Neural cell (in vitro differentiated cells): ENCODE measurements around the gene MOSPD2. TPM values are rescaled to one million over a fixed set of nuclear protein-coding genes. Genes with fewer than 3 reads are reported as not detected.

Experiments used
- H2AFZ ChIP-seq: fragments of 200-600, 300-800 bp; sonication (generic), shearing (Covaris generic); 2 replicates; pipeline ENCODE4 v1.6.0; 2014; ENCODE audit warnings: low read depth, mild to moderate bottlenecking, antibody characterized with exemption, low read length, moderate library complexity
- H3F3A ChIP-seq: fragments of 200-600 bp; shearing (Covaris generic); 2 replicates; pipeline ENCODE4 v1.6.1; 2016; ENCODE audit warnings: mild to moderate bottlenecking, moderate library complexity, mixed read lengths, antibody characterized with exemption, low read length; ENCODE audit not compliant: insufficient read depth, poor library complexity, severe bottlenecking
- H3K27ac ChIP-seq: fragments of 200-600, 300-800 bp; sonication (generic), shearing (Covaris generic); 2 replicates; pipeline ENCODE4 v1.5.1; 2014; ENCODE audit warnings: mild to moderate bottlenecking, low read length, moderate library complexity
- H3K27me3 ChIP-seq: fragments of 300-800, 200-600 bp; sonication (generic), shearing (Covaris generic); 2 replicates; pipeline ENCODE4 v1.6.0; 2014; ENCODE audit warnings: mild to moderate bottlenecking, low read depth, low read length, moderate library complexity; ENCODE audit not compliant: insufficient read depth
- H3K36me3 ChIP-seq: fragments of 300-800, 200-600 bp; sonication (generic), shearing (Covaris generic); 2 replicates; pipeline ENCODE4 v1.5.1; 2014; ENCODE audit warnings: mild to moderate bottlenecking, antibody characterized with exemption, low read length, moderate library complexity; ENCODE audit not compliant: insufficient read depth
- H3K4me2 ChIP-seq: fragments of 300-800, 200-600 bp; sonication (generic), shearing (Covaris generic); 2 replicates; pipeline ENCODE4 v1.6.0; 2014; ENCODE audit warnings: mild to moderate bottlenecking, low read length
- H3K4me3 ChIP-seq: fragments of 300-800, 200-600 bp; sonication (generic), shearing (Covaris generic); 2 replicates; pipeline ENCODE4 v1.5.1; 2014; ENCODE audit warnings: mild to moderate bottlenecking, low read length, moderate library complexity
- H3K79me2 ChIP-seq: fragments of 200-600 bp; shearing (Covaris generic); replicated peaks from 2 replicates; pipeline ENCODE4 v1.6.0; 2014; ENCODE audit warnings: mild to moderate bottlenecking, low read length, moderate library complexity; ENCODE audit not compliant: insufficient read depth
- H3K9ac ChIP-seq: fragments of 300-800, 200-600 bp; sonication (generic), shearing (Covaris generic); 2 replicates; pipeline ENCODE4 v1.6.1; 2016; ENCODE audit warnings: mild to moderate bottlenecking, low read length, mixed read lengths
- H3K9me2 ChIP-seq: fragments of 200-600 bp; shearing (Covaris generic); 2 replicates; pipeline ENCODE4 v1.6.1; 2016; ENCODE audit warnings: mild to moderate bottlenecking, low read length, mixed read lengths; ENCODE audit not compliant: insufficient read depth
- H3K9me3 ChIP-seq: fragments of 200-600, 300-800 bp; sonication (generic), shearing (Covaris generic); 2 replicates; pipeline ENCODE4 v1.6.1; 2016; ENCODE audit warnings: mild to moderate bottlenecking, mixed run types, low read length, moderate library complexity, mixed read lengths
- H4K20me1 ChIP-seq: fragments of 200-600 bp; shearing (Covaris generic); 2 replicates; pipeline ENCODE4 v1.6.1; 2016; ENCODE audit warnings: mild to moderate bottlenecking, mixed run types; ENCODE audit not compliant: insufficient read depth
- EP300 ChIP-seq: fragments of 450-650 bp; conservative IDR thresholded peaks from 2 replicates; pipeline ENCODE4 v1.6.1; 2014; ENCODE audit warnings: antibody characterized with exemption, mild to moderate bottlenecking, moderate library complexity; ENCODE audit not compliant: poor library complexity, severe bottlenecking
- EZH2 ChIP-seq: fragments of 200-600, 300-800 bp; shearing (Covaris generic), sonication (generic); IDR thresholded peaks from 2 replicates; pipeline ENCODE4 v1.6.1; 2014; ENCODE audit warnings: antibody characterized with exemption, low read length, borderline replicate concordance, mild to moderate bottlenecking; ENCODE audit not compliant: insufficient read depth, poor library complexity, severe bottlenecking
- MXI1 ChIP-seq: fragments of 450-650 bp; conservative IDR thresholded peaks from 2 replicates; pipeline ENCODE4 v1.6.1; 2014; ENCODE audit warnings: antibody characterized with exemption, mild to moderate bottlenecking; ENCODE audit not compliant: poor library complexity, severe bottlenecking
- POLR2AphosphoS5 ChIP-seq: IDR thresholded peaks from 2 replicates; pipeline ENCODE4 v1.6.1; 2012
- RAD21 ChIP-seq: fragments of 450-650 bp; conservative IDR thresholded peaks from 2 replicates; pipeline ENCODE4 v1.6.1; 2014; ENCODE audit warnings: antibody characterized with exemption, mild to moderate bottlenecking, moderate library complexity
- SMC3 ChIP-seq: fragments of 450-650 bp; conservative IDR thresholded peaks from 2 replicates; pipeline ENCODE4 v1.6.1; 2014; ENCODE audit warnings: antibody characterized with exemption, mild to moderate bottlenecking, moderate library complexity; ENCODE audit not compliant: poor library complexity
- TAF1 ChIP-seq: IDR thresholded peaks from 2 replicates; pipeline ENCODE4 v1.6.1; 2012; ENCODE audit warnings: low read depth
- polyA plus RNA-seq: library from polyadenylated mRNA; depleted of rRNA; stranded (reverse); fragments of >200 nt; gene quantifications from 2 replicates; pipeline ENCODE4 v1.2.3, GENCODE V29; 2014
- TF ChIP-seq, protein P1 (sequence below): fragments of 450-650 bp; IDR thresholded peaks from 2 replicates; pipeline ENCODE4 v1.5.1; 2014; ENCODE audit warnings: antibody characterized with exemption, mild to moderate bottlenecking, moderate library complexity; ENCODE audit not compliant: poor library complexity, severe bottlenecking
- TF ChIP-seq, protein P2 (sequence below): IDR thresholded peaks from 2 replicates; pipeline ENCODE4 v1.6.1; 2012; ENCODE audit warnings: borderline replicate concordance

MOSPD2 gene
- polyA plus RNA-seq, 1 donor from 2014 or later = 12.4 TPM

DNA sequence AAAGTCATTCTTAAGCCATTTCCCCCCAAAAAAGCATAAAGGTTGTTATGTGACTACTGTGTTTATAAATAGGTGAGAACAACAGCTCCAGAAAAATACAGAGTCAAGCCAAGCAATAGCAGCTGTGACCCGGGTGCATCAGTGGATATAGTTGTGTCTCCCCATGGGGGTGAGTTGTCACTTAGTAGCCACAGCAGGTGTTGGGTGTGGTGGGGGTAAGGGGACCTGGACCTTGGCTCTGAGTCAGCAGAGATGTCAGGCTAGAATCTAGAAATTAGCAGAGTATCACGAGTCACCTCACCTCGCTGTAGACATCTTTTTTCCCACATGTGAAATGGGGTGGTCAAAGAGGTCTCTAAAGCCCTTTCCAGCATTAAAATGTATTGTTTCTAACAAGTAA, 42.4 kb downstream of the MOSPD2 start:
- no peak overlapping the region for H3K27ac ChIP-seq
- no peaks in the 10 kb centered on the region for H3K9me3 ChIP-seq
- no peak overlapping the region for H3K4me2 ChIP-seq
- no peak overlapping the region for H2AFZ ChIP-seq
- no peaks in the 10 kb centered on the region for H4K20me1 ChIP-seq
- H3K4me3 ChIP-seq = no peak overlapping the region
- no peaks in the 10 kb centered on the region for H3K36me3 ChIP-seq
- TF ChIP-seq MXI1 = no peak
- no peak for TF ChIP-seq POLR2AphosphoS5
- TF ChIP-seq, protein P1, sequence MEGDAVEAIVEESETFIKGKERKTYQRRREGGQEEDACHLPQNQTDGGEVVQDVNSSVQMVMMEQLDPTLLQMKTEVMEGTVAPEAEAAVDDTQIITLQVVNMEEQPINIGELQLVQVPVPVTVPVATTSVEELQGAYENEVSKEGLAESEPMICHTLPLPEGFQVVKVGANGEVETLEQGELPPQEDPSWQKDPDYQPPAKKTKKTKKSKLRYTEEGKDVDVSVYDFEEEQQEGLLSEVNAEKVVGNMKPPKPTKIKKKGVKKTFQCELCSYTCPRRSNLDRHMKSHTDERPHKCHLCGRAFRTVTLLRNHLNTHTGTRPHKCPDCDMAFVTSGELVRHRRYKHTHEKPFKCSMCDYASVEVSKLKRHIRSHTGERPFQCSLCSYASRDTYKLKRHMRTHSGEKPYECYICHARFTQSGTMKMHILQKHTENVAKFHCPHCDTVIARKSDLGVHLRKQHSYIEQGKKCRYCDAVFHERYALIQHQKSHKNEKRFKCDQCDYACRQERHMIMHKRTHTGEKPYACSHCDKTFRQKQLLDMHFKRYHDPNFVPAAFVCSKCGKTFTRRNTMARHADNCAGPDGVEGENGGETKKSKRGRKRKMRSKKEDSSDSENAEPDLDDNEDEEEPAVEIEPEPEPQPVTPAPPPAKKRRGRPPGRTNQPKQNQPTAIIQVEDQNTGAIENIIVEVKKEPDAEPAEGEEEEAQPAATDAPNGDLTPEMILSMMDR = no peak
- no peak for TF ChIP-seq SMC3
- no peak for TF ChIP-seq TAF1
- TF ChIP-seq RAD21 = no peak
- TF ChIP-seq, protein P2, sequence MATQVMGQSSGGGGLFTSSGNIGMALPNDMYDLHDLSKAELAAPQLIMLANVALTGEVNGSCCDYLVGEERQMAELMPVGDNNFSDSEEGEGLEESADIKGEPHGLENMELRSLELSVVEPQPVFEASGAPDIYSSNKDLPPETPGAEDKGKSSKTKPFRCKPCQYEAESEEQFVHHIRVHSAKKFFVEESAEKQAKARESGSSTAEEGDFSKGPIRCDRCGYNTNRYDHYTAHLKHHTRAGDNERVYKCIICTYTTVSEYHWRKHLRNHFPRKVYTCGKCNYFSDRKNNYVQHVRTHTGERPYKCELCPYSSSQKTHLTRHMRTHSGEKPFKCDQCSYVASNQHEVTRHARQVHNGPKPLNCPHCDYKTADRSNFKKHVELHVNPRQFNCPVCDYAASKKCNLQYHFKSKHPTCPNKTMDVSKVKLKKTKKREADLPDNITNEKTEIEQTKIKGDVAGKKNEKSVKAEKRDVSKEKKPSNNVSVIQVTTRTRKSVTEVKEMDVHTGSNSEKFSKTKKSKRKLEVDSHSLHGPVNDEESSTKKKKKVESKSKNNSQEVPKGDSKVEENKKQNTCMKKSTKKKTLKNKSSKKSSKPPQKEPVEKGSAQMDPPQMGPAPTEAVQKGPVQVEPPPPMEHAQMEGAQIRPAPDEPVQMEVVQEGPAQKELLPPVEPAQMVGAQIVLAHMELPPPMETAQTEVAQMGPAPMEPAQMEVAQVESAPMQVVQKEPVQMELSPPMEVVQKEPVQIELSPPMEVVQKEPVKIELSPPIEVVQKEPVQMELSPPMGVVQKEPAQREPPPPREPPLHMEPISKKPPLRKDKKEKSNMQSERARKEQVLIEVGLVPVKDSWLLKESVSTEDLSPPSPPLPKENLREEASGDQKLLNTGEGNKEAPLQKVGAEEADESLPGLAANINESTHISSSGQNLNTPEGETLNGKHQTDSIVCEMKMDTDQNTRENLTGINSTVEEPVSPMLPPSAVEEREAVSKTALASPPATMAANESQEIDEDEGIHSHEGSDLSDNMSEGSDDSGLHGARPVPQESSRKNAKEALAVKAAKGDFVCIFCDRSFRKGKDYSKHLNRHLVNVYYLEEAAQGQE = no peak
- TF ChIP-seq EP300 = no peak
- no peak for TF ChIP-seq EZH2
- H3K9ac ChIP-seq = no peak overlapping the region
- no peaks in the 10 kb centered on the region for H3K9me2 ChIP-seq
- H3F3A ChIP-seq = no peaks in the 10 kb centered on the region
- H3K27me3 ChIP-seq = no peaks in the 10 kb centered on the region
- H3K79me2 ChIP-seq = no peaks in the 10 kb centered on the region

DNA sequence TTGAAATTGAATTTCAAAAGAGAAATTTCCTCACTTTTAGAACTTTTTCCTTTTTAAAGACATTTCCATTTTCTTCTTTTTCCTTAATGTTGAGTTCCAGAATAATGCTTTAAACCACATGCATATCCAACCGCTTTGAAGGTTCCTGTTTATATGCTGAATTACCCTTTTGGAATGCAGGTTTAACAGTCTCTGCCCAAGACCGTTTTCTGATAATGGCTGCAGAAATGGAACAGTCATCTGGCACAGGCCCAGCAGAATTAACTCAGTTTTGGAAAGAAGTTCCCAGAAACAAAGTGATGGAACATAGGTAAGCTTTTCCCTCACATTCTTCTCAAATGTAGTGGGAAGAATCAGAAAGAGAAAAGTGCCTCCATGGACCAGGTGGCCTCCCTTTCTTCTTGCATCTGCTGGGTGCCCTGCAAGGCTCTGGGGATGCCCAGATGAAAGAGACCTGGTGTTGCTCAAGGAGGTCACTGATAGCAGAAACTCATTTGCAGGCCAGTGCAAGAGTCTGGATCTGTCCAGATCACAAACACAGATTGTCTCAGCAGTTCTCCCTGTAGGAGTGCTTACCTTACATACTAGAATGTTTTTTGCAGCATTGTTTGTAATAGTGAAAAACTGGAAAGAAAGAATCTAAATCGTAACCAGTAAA, 42.9 kb downstream of the MOSPD2 start:
- no peak overlapping the region for H3K4me3 ChIP-seq
- H3K27ac ChIP-seq = no peak overlapping the region
- H3F3A ChIP-seq = no peaks in the 10 kb centered on the region
- no peaks in the 10 kb centered on the region for H3K9me2 ChIP-seq
- no peaks in the 10 kb centered on the region for H3K79me2 ChIP-seq
- no peaks in the 10 kb centered on the region for H3K36me3 ChIP-seq
- no peak overlapping the region for H3K9ac ChIP-seq
- TF ChIP-seq EZH2 (no peak), EP300 (no peak), POLR2AphosphoS5 (no peak), TAF1 (no peak), MXI1 (no peak), RAD21 (no peak), SMC3 (no peak)
- TF ChIP-seq, protein P1 = no peak
- TF ChIP-seq, protein P2 = no peak
- H2AFZ ChIP-seq = no peak overlapping the region
- H3K9me3 ChIP-seq = no peaks in the 10 kb centered on the region
- no peaks in the 10 kb centered on the region for H3K27me3 ChIP-seq
- H4K20me1 ChIP-seq = no peaks in the 10 kb centered on the region
- H3K4me2 ChIP-seq = no peak overlapping the region
